Adrenal gland (tissue), 12 donors: ENCODE measurements around the gene DNAJC3. TPM values are rescaled to one million over a fixed set of nuclear protein-coding genes. Genes with fewer than 3 reads are reported as not detected.
"Not testable (repeated sequence)": the region's sequence is repeated elsewhere in the genome, so short reads cannot be mapped to it uniquely, and the experiment has no call there.

Experiments
- DNase-seq, 7 donors: peaks; one replicate each; pipeline ENCODE4 v3.0.0-alpha.2; 2019 to 2020
- H3K27ac ChIP-seq, 5 donors: fragments of 200-600 bp; sonication (generic) in 4 of 5; 1 replicate in 3 of 5; 2 replicates in 2 of 5; pipeline versions ENCODE4 v1.5.1 to v1.8.0; 2016 to 2020; ENCODE audit warnings: mild to moderate bottlenecking in 1 of 5
- H3K27me3 ChIP-seq: fragments of 200-600 bp; 2 replicates; pipeline ENCODE4 v1.8.0; 2021
- H3K36me3 ChIP-seq, 2 donors: fragments of 200-600 bp; replicated peaks in 1 of 2; 1 replicate in 1 of 2; 2 replicates in 1 of 2; pipeline versions ENCODE4 v1.5.1 to v1.8.0; 2018 to 2022
- H3K4me1 ChIP-seq, 2 donors: fragments of 200-600 bp; replicated peaks in 1 of 2; 1 replicate in 1 of 2; 2 replicates in 1 of 2; pipeline versions ENCODE4 v1.5.1 to v1.8.0; 2018 to 2021
- H3K4me3 ChIP-seq, 4 donors: fragments of 200-600 bp; sonication (generic) in 3 of 4; one replicate each; pipeline ENCODE4 v1.5.1; 2016 to 2018
- H3K9me3 ChIP-seq, 3 donors: fragments of 200-600 bp; sonication (generic) in 1 of 3; replicated peaks in 1 of 3; 1 replicate in 2 of 3; 2 replicates in 1 of 3; pipeline versions ENCODE4 v1.5.1 to v1.8.0; 2016 to 2021
- POLR2A ChIP-seq, 2 donors: fragments of 450-650 bp; IDR thresholded peaks; one replicate each; pipeline ENCODE4 v1.6.1; 2017; ENCODE audit warnings: antibody characterized with exemption in 2 of 2, mild to moderate bottlenecking in 2 of 2, moderate library complexity in 1 of 2
- WGBS, 4 donors: extraction: QIAGEN DNeasy Blood & Tissue Kit in 2 of 4; methylation state at CpG; one replicate each; pipeline versions ENCODE4 v1.1.5 to v1.1.7; 2013 to 2017; 5-methylcytosine and 5-hydroxymethylcytosine counted together
- intact Hi-C, 2 donors: fragments of 100-400 bp; cut with DNase I; formaldehyde crosslinking; loops; one replicate each; pipeline versions ENCODE4 v1.14.1 to v1.15.0; 2022 to 2023
- polyA plus RNA-seq, 3 donors: library from polyadenylated mRNA; stranded (reverse); fragments of 200-250 nt in 2 of 3; fragments of 350-450 nt in 1 of 3; fragmentation: Illumina TruSeq in 1 of 3; extraction: RNeasy Lipid Tissue Mini Kit (QIAGEN cat#74804) in 1 of 3; gene quantifications; one replicate each; pipeline ENCODE4 v1.2.3, GENCODE V29; 2013 to 2014
- total RNA-seq, 9 donors: library from RNA; depleted of rRNA in 4 of 9; stranded (reverse); fragments of >200 nt in 4 of 9; fragments of 120-200 nt in 1 of 9; fragmentation: NEBNext Ultra II Directional in 1 of 9; extraction: Animal tissue kit (Norgen Biotek cat#: 25700) in 1 of 9; gene quantifications; one replicate each; pipeline versions ENCODE4 v1.1.0 to v1.2.4, GENCODE V29; 2013 to 2023
- TF ChIP-seq, protein P1 (sequence below), 6 experiments: fragments of 450-650 bp in 4 of 6; fragments of 200-600 bp in 2 of 6; sonication (generic) in 1 of 6; IDR thresholded peaks; 1 replicate in 5 of 6; 2 replicates in 1 of 6; pipeline versions ENCODE4 v1.5.1 to v1.8.0; 2016 to 2021; ENCODE audit warnings: antibody characterized with exemption in 6 of 6, mild to moderate bottlenecking in 2 of 6, moderate library complexity in 1 of 6
- donor health status: healthy with polysubstance abuse.
- donor health status: Bipolar disorder and iron deficiency.
- donor health status: DM: yes; HTN: yes; CAD: no.
- donor health status: DM: no; HTN: no; CAD: no.
- donor health status: DM: no; HTN: no; CAD: no.
- donor health status: DM: yes; HTN: yes; CAD: no.

DNAJC3 gene
- total and polyA plus RNA-seq, 12 donors, result 8.7 to 99.0 (median 46.6) TPM

GRCh38 chr13:95708811-95709500 lies 32.0 kb downstream of the DNAJC3 start:
- H3K27me3 ChIP-seq, result no peaks in the 10 kb centered on the region
- TF ChIP-seq, protein P1, sequence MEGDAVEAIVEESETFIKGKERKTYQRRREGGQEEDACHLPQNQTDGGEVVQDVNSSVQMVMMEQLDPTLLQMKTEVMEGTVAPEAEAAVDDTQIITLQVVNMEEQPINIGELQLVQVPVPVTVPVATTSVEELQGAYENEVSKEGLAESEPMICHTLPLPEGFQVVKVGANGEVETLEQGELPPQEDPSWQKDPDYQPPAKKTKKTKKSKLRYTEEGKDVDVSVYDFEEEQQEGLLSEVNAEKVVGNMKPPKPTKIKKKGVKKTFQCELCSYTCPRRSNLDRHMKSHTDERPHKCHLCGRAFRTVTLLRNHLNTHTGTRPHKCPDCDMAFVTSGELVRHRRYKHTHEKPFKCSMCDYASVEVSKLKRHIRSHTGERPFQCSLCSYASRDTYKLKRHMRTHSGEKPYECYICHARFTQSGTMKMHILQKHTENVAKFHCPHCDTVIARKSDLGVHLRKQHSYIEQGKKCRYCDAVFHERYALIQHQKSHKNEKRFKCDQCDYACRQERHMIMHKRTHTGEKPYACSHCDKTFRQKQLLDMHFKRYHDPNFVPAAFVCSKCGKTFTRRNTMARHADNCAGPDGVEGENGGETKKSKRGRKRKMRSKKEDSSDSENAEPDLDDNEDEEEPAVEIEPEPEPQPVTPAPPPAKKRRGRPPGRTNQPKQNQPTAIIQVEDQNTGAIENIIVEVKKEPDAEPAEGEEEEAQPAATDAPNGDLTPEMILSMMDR (IDR thresholded peaks at IDR 0.05), result no peak
- no peak for TF ChIP-seq POLR2A (IDR thresholded peaks at IDR 0.05)
- no peak overlapping the region for H3K27ac ChIP-seq
- no peaks in the 10 kb centered on the region for H3K9me3 ChIP-seq
- H3K36me3 ChIP-seq, result peaks cover 0 to 4% of the 10 kb centered on the region in 2 donors
- H3K4me3 ChIP-seq, result no peak overlapping the region
- H3K4me1 ChIP-seq, result peaks cover 0 to 8% of the 10 kb centered on the region in 2 donors
- WGBS, 4 donors, result 77 to 85% (median 79%) methylated on average over 4 of the region's 4 CpGs
- no peak for DNase-seq
- intact Hi-C loops, result no loop called here

DNA sequence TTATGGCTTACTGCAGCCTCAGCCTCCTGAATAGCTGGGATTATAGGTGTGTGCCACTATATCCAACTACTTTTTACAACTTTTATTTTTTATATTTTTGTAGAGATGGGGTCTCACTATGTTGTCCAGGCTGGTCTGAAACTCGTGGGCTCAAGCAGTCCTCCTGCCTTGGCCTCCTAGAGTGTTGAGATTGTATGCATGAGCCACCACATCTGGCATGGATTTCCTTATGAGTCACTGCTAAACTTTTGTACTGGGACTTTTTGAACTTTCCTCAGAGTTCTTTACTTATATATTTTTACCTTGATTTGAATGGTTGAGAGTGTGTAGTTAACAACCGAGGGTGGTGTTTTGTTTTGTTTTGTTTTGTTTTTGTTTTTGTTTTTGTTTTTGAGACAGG lies 33.4 kb downstream of the DNAJC3 start:
- no peaks in the 10 kb centered on the region for H3K9me3 ChIP-seq
- peaks cover 0 to 8% of the 10 kb centered on the region in 2 donors for H3K4me1 ChIP-seq
- H3K27me3 ChIP-seq, result no peaks in the 10 kb centered on the region
- 91 to 100% (median 91%) methylated on average over 2 of the region's 2 CpGs for WGBS, 4 donors
- intact Hi-C loops, result no loop called here
- TF ChIP-seq POLR2A (IDR thresholded peaks at IDR 0.05), result no peak
- TF ChIP-seq, protein P1 (IDR thresholded peaks at IDR 0.05), result no peak
- H3K27ac ChIP-seq, result no peak overlapping the region
- no peak overlapping the region for H3K4me3 ChIP-seq
- DNase-seq, result no peak
- peaks cover 0 to 4% of the 10 kb centered on the region in 2 donors for H3K36me3 ChIP-seq

- H3K9me3 ChIP-seq, H3K4me1 ChIP-seq, H3K4me3 ChIP-seq, H3K27me3 ChIP-seq, intact Hi-C loops, H3K27ac ChIP-seq, DNase-seq, H3K36me3 ChIP-seq: not testable (repeated sequence)
- 85 to 99% (median 91%) methylated on average over 4 of the region's 4 CpGs for WGBS, 4 donors
Measured at GRCh38 chr13:95712846-95713245, 35.9 kb downstream of the DNAJC3 start.

DNA sequence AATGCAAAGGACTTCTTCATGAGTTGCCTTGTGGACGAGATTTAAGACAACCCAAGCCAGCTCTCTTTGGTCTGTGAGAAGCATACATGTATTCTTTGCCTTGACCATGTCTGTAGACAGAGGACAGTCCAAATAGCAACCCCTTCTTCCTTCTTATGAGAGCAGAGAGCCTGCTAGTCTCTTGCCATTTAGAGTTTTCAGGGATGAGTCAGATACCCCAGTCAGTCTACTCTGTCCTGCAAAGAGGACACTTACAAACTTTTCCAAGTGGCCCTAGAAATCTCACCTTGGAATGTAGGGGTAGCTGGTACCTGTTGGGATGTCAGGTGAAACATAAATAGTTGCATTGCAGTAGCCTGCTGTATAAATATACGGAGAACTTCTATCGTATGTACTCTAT lies 36.7 kb downstream of the DNAJC3 start:
- Histone ChIP-seq H3K36me3 (peaks cover 0 to 4% of the 10 kb centered on the region in 2 donors), H3K27me3 (no peaks in the 10 kb centered on the region), H3K4me3 (no peak overlapping the region), H3K4me1 (no peaks in the 10 kb centered on the region), H3K9me3 (no peaks in the 10 kb centered on the region), H3K27ac (no peak overlapping the region)
- intact Hi-C loops, result no loop called here
- DNase-seq, result no peak
- TF ChIP-seq POLR2A (IDR thresholded peaks at IDR 0.05), result no peak
- TF ChIP-seq, protein P1 (IDR thresholded peaks at IDR 0.05), result no peak
- WGBS, 4 donors, result 94 to 98% (median 96%) methylated on average over 3 of the region's 3 CpGs
